ENCODE results near the gene R3HDM2. TPM values are rescaled to one million over a fixed set of nuclear protein-coding genes. Genes with fewer than 3 reads are reported as not detected.
"Not testable (repeated sequence)": the region's sequence is repeated elsewhere in the genome, so short reads cannot be mapped to it uniquely, and the experiment has no call there.

Gene R3HDM2
- total RNA-seq, 1 experiment from 2014 or later: 45.4 TPM

- Histone ChIP-seq H3K9me3 (ENCODE audit: control insufficient read depth in 1 of 2, insufficient read depth in 1 of 2, low read depth in 1 of 2, low read length in 2 of 2) (peaks cover 0 to 8% of the 10 kb centered on the region in 2 experiments; a peak in 1 of 4 replicates), H3K9ac (ENCODE audit: low read length) (no peak overlapping the region), H2AFZ (ENCODE audit: low read depth, low read length, poor library complexity, severe bottlenecking) (no peak overlapping the region), H3K27me3 (ENCODE audit: insufficient read depth, low read length) (no peaks in the 10 kb centered on the region), H3K9me2 (ENCODE audit: insufficient read depth) (no peaks in the 10 kb centered on the region), H3K27ac (ENCODE audit: low read depth, low read length) (no peak overlapping the region), H4K20me1 (ENCODE audit: insufficient read depth) (no peaks in the 10 kb centered on the region), H3K4me1 (ENCODE audit: control insufficient read depth in 1 of 2, insufficient read depth in 2 of 2, low read length in 2 of 2) (no peaks in the 10 kb centered on the region), H3K4me3 (replicated peaks in 1 of 2; ENCODE audit: low read depth in 1 of 2, low read length in 2 of 2) (no peak overlapping the region), H3K36me3 (ENCODE audit: control insufficient read depth in 1 of 2, insufficient read depth in 2 of 2, low read length in 2 of 2) (no peaks in the 10 kb centered on the region), H3K79me2 (ENCODE audit: insufficient read depth, low read length) (no peaks in the 10 kb centered on the region), H3K4me2 (ENCODE audit: low read length) (no peak overlapping the region)
- no peak for DNase-seq (ENCODE audit: low read depth, low spot score)
- ChIA-PET RAD21 (ENCODE audit: low non-redundant PET in 1 of 2, low total read pairs in 2 of 2, uncharacterized antibody in 2 of 2, unreplicated experiment in 2 of 2) (no interaction called here), POLR2A (no interaction called here), CTCF (interaction anchor here (1.4 kb wide), 1 partner anchor 14 kb away, joined by 4 read pairs; the partner anchor contains the start of gene INHBE)
- TF ChIP-seq SP1 (IDR thresholded peaks at IDR 0.05; ENCODE audit: low read depth): no peak
- TF ChIP-seq, protein P1, sequence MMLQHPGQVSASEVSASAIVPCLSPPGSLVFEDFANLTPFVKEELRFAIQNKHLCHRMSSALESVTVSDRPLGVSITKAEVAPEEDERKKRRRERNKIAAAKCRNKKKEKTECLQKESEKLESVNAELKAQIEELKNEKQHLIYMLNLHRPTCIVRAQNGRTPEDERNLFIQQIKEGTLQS (IDR thresholded peaks at IDR 0.05): no peak
- no peak for TF ChIP-seq FOSL1 (IDR thresholded peaks at IDR 0.05; ENCODE audit: low read depth)
- TF ChIP-seq RAD21 (IDR thresholded peaks at IDR 0.05; ENCODE audit: low read depth): no peak
- ATAC-seq: no peak
- intact Hi-C loops (cut with micrococcal nuclease): no loop called here
- BruUV-seq (replicated peaks): no TSS peak
Observed at GRCh38 chr12:57441846-57442427, 11.1 kb upstream of the R3HDM2 start.

- CTCF ChIA-PET: interaction anchor here (1.4 kb wide), 1 partner anchor 14 kb away, joined by 4 read pairs; the partner anchor contains the start of gene INHBE
- H3K4me3 ChIP-seq (replicated peaks in 1 of 2; ENCODE audit: low read depth in 1 of 2, low read length in 2 of 2); ATAC-seq; DNase-seq (ENCODE audit: low read depth, low spot score); H2AFZ ChIP-seq (ENCODE audit: low read depth, low read length, poor library complexity, severe bottlenecking); H3K36me3 ChIP-seq (ENCODE audit: control insufficient read depth in 1 of 2, insufficient read depth in 2 of 2, low read length in 2 of 2); POLR2A ChIA-PET; H3K9me3 ChIP-seq (ENCODE audit: control insufficient read depth in 1 of 2, insufficient read depth in 1 of 2, low read depth in 1 of 2, low read length in 2 of 2); H3K27me3 ChIP-seq (ENCODE audit: insufficient read depth, low read length); BruUV-seq (replicated peaks); RAD21 ChIA-PET (ENCODE audit: low non-redundant PET in 1 of 2, low total read pairs in 2 of 2, uncharacterized antibody in 2 of 2, unreplicated experiment in 2 of 2); H3K4me2 ChIP-seq (ENCODE audit: low read length); H3K9me2 ChIP-seq (ENCODE audit: insufficient read depth); intact Hi-C loops (cut with micrococcal nuclease); H3K9ac ChIP-seq (ENCODE audit: low read length); H3K4me1 ChIP-seq (ENCODE audit: control insufficient read depth in 1 of 2, insufficient read depth in 2 of 2, low read length in 2 of 2); H3K27ac ChIP-seq (ENCODE audit: low read depth, low read length); H4K20me1 ChIP-seq (ENCODE audit: insufficient read depth); H3K79me2 ChIP-seq (ENCODE audit: insufficient read depth, low read length): not testable (repeated sequence)
Observed at GRCh38 chr12:57441393-57441792, 10.6 kb upstream of the R3HDM2 start.

Data from HCT116 (cell line).